TTC549 (cell line): ENCODE data around the gene TRIM39.

Experiments used
- FAIRE-seq: peaks from 2 replicates; lab custom pipeline; 2012; peaks lifted over from hg19 to GRCh38; lab: Jason Lieb, UNC

Gene TRIM39

DNA sequence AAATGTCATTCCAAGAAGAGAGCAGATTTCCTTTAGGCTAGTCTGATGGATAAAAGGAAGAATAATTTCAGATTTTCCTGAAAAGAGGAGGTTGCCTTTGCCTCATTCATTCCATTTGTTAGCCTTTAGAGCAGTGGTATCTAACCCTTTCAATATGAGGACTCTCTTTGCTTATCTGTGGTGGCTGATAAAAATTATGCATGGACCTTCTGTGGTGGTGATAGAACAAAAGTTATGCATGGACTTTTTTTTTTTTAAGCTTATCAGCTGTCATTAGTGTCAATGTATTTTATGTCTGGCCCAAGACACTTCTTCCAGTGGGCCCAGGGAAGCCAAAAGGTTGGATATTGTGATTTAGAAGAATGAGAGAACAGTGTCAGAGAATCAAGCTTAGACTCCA is 1.7 kb downstream of the TRIM39 start:
- no peak for FAIRE-seq

GRCh38 chr6:30329331-30329730 is 2.6 kb downstream of the TRIM39 start:
- FAIRE-seq, result no peak

GRCh38 chr6:30331981-30332380 is 5.3 kb downstream of the TRIM39 start:
- FAIRE-seq, result no peak

DNA sequence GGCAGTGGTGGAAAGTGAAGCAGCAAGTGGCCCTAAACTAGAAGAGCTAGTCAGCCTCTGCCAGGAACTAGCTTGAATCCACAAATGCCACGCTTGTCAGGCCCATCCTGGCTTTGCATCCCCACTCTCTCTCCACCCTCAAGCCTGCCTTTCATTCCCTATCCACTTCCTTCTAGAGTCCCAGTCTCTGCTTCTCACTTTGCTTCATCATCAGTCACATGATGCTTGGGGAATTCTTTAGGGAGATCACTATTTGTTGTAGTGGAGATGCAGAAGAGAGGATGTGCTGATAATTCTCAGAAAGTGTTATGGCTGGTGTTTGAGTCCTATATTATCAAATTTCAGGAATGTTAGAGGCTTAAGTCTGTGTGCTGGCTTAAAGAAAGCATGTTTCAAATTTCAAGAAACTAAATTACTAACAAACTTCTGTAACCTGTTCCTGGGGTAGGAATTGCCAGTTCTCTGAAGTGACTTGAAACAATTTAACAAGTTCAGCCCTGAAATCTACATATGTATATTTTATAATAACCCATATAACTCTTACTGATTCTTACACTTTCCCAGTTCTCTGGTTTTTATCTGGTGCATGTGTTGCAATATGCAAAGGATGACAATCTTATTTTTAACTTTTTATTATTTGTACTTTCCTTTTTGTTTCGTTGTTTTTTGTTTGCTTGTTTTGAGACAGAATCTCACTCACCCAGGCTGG is 7.5 kb downstream of the TRIM39 start:
- no peak for FAIRE-seq

DNA sequence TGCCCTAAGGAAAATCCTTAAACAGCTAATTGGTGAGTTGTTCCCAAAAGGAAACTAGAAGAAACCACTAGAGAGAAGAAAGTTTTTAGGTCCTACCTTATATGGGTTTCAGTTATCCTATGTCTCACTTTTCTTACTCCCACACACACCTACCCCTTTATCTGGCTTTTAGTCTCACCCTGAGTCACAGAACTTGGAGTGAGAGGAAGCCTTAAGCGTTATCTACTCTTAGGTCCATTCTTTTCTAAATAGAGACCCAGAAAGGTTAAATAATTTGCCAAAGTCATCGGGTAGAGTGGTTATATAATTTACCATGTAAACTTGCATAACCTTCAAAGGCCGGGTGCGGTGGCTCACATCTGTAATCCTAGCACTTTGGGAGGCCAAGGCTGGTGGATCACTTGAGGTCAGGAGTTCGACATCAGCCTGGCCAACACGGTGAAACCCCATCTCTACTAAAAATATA is 13.9 kb downstream of the TRIM39 start:
- no peak for FAIRE-seq

- FAIRE-seq, result no peak
Observed at GRCh38 chr6:30341218-30341617, 14.5 kb downstream of the TRIM39 start.

- no peak for FAIRE-seq
Observed at GRCh38 chr6:30341728-30342127, 15.0 kb downstream of the TRIM39 start.

GRCh38 chr6:30344191-30344867 is 17.6 kb downstream of the TRIM39 start:
- no peak for FAIRE-seq

GRCh38 chr6:30344868-30345671 is 18.3 kb downstream of the TRIM39 start, which contains the start of gene RPP21:
Gene RPP21 (plus strand): TSS chr6:30345156. CDS start chr6:30345172, 16 bp downstream.
- no peak for FAIRE-seq

GRCh38 chr6:30345852-30346251 is 19.1 kb downstream of the TRIM39 start:
- FAIRE-seq, result no peak

DNA sequence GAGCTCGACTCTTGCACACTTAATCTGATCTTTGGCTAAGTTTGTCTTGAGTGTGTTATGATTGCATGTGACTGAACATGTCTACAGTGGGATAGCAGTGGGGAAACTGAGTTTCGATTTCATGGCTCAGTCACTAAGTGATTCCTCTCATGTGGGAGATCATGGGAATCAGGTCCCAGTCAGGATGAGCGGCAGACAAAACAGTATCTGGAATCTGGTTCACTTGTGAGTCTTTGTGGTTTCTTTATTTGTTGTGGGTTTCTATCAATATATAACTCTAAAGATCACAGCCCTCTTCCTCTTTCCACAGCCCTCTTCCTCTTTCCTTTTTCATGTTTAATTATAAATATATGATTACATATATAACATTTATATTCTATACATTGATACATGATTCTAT is 22.2 kb downstream of the TRIM39 start:
- no peak for FAIRE-seq

DNA sequence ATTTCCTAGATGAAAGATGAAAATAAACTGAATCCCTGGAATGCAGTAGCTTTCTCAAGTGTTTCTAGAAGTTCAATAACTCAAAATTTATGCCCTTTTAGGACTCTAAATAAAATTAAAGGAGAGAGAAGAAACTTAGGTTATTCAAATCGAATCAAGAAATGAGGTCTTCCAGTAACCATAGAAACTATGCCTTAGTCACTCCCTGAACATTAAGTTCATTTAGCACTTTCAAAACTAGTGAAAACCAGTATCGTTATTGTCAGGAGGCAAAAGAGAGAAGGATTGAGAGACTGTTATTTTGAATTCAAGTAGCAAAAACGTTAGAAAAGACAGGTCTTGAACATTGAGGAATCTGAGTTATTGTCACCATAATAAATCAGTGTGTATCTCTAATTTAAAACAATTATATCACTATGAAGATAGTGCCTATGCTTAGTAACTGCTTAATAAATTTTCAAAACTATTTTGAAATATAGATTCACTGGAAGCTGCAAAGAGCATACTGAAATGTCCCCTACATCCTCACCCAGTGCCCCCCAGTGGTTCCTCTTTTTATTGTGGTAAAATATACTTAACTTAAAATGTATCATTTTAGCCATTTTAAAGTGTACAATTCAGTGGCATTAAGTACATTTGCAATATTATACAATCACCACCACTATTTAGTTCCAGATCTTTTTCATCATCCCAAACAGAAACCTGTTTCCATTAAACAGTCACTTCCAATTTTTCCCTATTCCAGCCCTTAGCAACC is 22.9 kb downstream of the TRIM39 start:
- FAIRE-seq, result no peak

GRCh38 chr6:30350524-30350923 is 23.8 kb downstream of the TRIM39 start:
- FAIRE-seq, result no peak

GRCh38 chr6:30352550-30352949 is 25.8 kb downstream of the TRIM39 start:
- no peak for FAIRE-seq

- no peak for FAIRE-seq
Observed at GRCh38 chr6:30355281-30355680, 28.6 kb downstream of the TRIM39 start.

DNA sequence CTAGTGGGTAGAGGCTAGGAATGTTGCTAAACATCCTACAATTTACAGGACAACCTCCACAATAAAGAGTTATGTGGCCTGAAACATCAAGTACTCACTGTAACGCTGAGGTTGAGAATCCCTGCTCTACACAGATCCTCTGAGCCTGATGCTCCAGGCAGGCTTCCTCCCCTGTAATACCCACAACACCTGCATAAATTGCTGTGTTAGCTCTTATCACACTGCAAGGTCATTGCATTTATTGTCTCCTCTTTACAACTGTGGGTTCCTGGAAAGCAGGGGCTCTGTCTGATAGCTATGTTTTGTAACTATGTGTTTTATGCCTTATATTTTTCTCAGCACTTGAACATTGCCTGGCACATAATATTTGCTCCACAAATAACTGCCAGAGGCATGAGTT is 29.8 kb downstream of the TRIM39 start:
- no peak for FAIRE-seq

- FAIRE-seq, result peak; percentile 68
Observed at GRCh38 chr6:30357678-30358540, 31.2 kb downstream of the TRIM39 start.

GRCh38 chr6:30359276-30359675 is 32.5 kb downstream of the TRIM39 start:
- FAIRE-seq, result no peak

- no peak for FAIRE-seq
Observed at GRCh38 chr6:30360139-30360538, 33.4 kb downstream of the TRIM39 start.

DNA sequence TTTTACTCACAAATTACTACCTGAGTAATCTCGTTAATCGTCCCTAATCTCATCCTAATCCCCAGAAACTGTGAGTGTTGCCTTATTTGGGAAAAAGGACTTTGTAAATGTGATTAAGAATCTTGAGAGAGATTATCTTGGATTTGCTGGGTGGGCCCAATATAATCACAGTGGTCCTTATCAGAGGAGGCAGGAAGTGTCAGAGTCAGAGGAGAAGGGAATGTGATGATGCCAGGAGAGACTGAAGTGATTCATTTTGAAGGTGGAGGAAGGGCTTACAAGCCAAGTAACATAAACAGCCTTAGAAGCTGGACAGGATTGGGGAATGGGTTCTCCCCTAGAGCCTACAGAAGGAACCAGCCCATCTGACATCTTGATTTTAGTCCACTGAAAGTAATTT is 34.9 kb downstream of the TRIM39 start:
- FAIRE-seq, result no peak

DNA sequence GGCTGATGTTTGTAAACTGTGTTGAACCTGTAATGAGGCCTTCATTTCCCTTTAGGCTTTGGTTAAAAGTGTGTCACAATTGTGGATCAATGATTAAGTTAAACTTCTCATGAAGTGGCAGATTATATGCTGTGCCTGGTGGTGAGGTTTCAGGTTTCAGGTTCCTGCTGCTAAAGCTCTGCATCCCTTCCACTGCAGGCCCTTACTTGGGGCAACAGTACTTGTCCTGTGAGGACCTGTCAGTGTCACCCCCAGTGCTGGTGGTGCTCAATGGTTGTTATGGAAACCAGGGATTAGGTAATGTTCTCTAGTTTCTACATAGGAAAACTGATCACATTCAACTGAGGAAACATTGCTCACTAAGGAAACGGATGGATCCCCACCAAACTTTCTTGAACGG is 36.7 kb downstream of the TRIM39 start:
- FAIRE-seq, result no peak
